Glutamatergic neuron (in vitro differentiated cells): Measurements from ENCODE around the gene MRTFB. TPM values are rescaled to one million over a fixed set of nuclear protein-coding genes. Genes with fewer than 3 reads are reported as not detected.

Experiments used
- DNase-seq: peaks from one replicate; pipeline ENCODE4 v3.0.0; 2022
- H3K27ac Mint-ChIP-seq: one replicate; pipeline ENCODE4 v1.8.0; 2020; ENCODE audit warnings: mild to moderate bottlenecking, mixed read lengths, inconsistent platforms; ENCODE audit not compliant: unreplicated experiment
- H3K27me3 Mint-ChIP-seq: one replicate; pipeline ENCODE4 v1.8.0; 2020; ENCODE audit warnings: mild to moderate bottlenecking, moderate library complexity, mixed read lengths, inconsistent platforms; ENCODE audit not compliant: unreplicated experiment
- H3K36me3 Mint-ChIP-seq: one replicate; pipeline ENCODE4 v1.8.0; 2020; ENCODE audit warnings: mild to moderate bottlenecking, mixed read lengths, inconsistent platforms; ENCODE audit not compliant: unreplicated experiment
- H3K4me1 Mint-ChIP-seq: one replicate; pipeline ENCODE4 v1.8.0; 2020; ENCODE audit warnings: mild to moderate bottlenecking, low read depth, mixed read lengths, inconsistent platforms; ENCODE audit not compliant: unreplicated experiment
- H3K4me3 Mint-ChIP-seq: one replicate; pipeline ENCODE4 v1.8.0; 2020; ENCODE audit warnings: mild to moderate bottlenecking, mixed read lengths, inconsistent platforms; ENCODE audit not compliant: unreplicated experiment
- H3K9me3 Mint-ChIP-seq: one replicate; pipeline ENCODE4 v1.8.0; 2020; ENCODE audit warnings: mild to moderate bottlenecking, moderate library complexity, mixed read lengths, inconsistent platforms; ENCODE audit not compliant: unreplicated experiment
- CTCF ChIP-seq: fragments of 200-600 bp; sonication (generic); IDR thresholded peaks from one replicate; pipeline ENCODE4 v1.5.0; 2021; ENCODE audit not compliant: partially characterized antibody, unreplicated experiment
- total RNA-seq: library from RNA; stranded (reverse); fragmentation: NEBNext Ultra II Directional; extraction: Animal tissue kit (Norgen Biotek cat#: 25700); gene quantifications from one replicate; pipeline ENCODE4 v1.2.1, GENCODE V29; 2021; ENCODE audit not compliant: unreplicated experiment

MRTFB gene
- total RNA-seq, 1 donor from 2014 or later = 29.6 TPM

GRCh38 chr16:14151256-14152030, 80.3 kb downstream of the MRTFB start:
- Mint-ChIP-seq H3K36me3 (no peaks in the 10 kb centered on the region), H3K4me3 (no peak overlapping the region), H3K27ac (no peak overlapping the region), H3K27me3 (peaks cover 4% of the 10 kb centered on the region), H3K9me3 (no peaks in the 10 kb centered on the region), H3K4me1 (peaks cover 9% of the 10 kb centered on the region)
- no peak for DNase-seq
- no peak for TF ChIP-seq CTCF

GRCh38 chr16:14155572-14156190, 84.6 kb downstream of the MRTFB start:
- Mint-ChIP-seq H3K4me1 (peaks cover 3% of the 10 kb centered on the region), H3K9me3 (no peaks in the 10 kb centered on the region), H3K27me3 (peaks cover 5% of the 10 kb centered on the region), H3K27ac (no peak overlapping the region), H3K36me3 (no peaks in the 10 kb centered on the region), H3K4me3 (no peak overlapping the region)
- DNase-seq = no peak
- TF ChIP-seq CTCF = no peak

GRCh38 chr16:14164916-14165662, 94.0 kb downstream of the MRTFB start:
- H3K4me3 Mint-ChIP-seq = no peak overlapping the region
- H3K9me3 Mint-ChIP-seq = peaks cover 2% of the 10 kb centered on the region
- peaks cover 10% of the 10 kb centered on the region for H3K4me1 Mint-ChIP-seq
- TF ChIP-seq CTCF = no peak
- H3K36me3 Mint-ChIP-seq = no peaks in the 10 kb centered on the region
- H3K27ac Mint-ChIP-seq = peak overlapping the region; percentile 17
- H3K27me3 Mint-ChIP-seq = peaks cover 3% of the 10 kb centered on the region
- no peak for DNase-seq

- H3K36me3 Mint-ChIP-seq = peaks cover 5% of the 10 kb centered on the region
- H3K4me3 Mint-ChIP-seq = no peak overlapping the region
- peaks cover 3% of the 10 kb centered on the region for H3K27me3 Mint-ChIP-seq
- no peak for DNase-seq
- peaks cover 10% of the 10 kb centered on the region for H3K4me1 Mint-ChIP-seq
- no peak overlapping the region for H3K27ac Mint-ChIP-seq
- peaks cover 2% of the 10 kb centered on the region for H3K9me3 Mint-ChIP-seq
- no peak for TF ChIP-seq CTCF
Observed at GRCh38 chr16:14168146-14168545, 97.0 kb downstream of the MRTFB start.
